Suppressor macrophage treated with lipopolysaccharide for 1 hour (primary cell): ENCODE data around the gene SORBS2.

Experiments
- DNase-seq, 3 donors: peaks; one replicate each; pipeline ENCODE4 v3.0.0-alpha.2; 2020 to 2022

The SORBS2 gene

DNA sequence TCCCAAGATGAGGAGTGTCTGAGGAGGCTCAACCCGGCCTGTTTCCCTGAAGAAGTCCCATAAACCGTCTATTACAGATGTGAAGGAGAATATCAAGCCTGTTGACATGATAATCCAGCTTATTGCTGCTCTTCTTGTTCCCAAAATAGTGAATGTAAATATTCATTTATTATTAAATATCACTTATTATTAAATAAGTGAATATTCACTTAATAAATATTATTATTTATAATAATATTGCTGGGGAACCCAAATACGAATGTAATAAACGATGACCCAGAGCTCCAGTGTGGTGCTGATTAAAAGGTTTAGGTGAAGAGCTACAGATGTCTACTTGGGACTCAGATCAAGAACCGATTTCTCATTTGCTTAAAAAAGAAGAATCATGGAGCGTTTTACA is 23.8 kb upstream of the SORBS2 start:
- DNase-seq, result no peak

DNA sequence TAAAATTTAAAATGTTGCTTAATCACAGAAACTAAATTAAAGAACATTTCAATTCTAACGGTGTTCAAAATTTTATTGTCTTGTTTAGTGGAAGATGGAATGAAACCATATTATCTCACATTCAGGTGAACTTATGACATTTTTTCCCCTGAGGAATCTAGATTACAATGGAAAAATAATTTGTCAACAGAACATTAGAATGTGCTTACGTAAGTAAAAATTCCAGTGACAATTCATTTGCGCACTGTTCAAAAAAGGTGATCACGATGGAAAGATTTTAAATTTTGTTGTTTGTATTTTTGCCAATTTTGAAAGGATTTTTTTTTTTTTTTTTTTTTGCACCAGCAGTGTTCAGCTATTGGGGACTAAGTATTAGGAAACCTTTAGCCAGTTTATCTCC is 23.3 kb upstream of the SORBS2 start:
- no peak for DNase-seq

GRCh38 chr4:185834778-185835177 is 22.8 kb upstream of the SORBS2 start:
- no peak for DNase-seq

DNA sequence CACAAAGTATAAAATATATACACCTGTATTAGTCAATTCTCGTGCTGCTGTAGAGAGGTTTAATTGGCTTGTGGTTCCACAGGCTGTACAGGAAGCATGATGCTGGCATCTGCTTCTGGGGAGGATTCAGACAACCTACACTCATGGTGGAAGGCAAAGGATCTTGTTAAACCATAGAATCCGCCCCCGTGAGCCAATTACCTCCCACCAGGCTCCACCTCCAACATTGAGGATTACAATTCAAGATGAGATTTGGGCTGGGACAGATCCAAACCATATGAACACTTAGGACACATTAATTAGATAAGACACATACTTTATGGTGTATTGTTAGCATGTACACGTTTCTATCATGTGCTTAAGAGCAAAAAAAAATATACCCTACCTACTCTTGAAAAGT is 22.1 kb upstream of the SORBS2 start:
- DNase-seq, result no peak

DNA sequence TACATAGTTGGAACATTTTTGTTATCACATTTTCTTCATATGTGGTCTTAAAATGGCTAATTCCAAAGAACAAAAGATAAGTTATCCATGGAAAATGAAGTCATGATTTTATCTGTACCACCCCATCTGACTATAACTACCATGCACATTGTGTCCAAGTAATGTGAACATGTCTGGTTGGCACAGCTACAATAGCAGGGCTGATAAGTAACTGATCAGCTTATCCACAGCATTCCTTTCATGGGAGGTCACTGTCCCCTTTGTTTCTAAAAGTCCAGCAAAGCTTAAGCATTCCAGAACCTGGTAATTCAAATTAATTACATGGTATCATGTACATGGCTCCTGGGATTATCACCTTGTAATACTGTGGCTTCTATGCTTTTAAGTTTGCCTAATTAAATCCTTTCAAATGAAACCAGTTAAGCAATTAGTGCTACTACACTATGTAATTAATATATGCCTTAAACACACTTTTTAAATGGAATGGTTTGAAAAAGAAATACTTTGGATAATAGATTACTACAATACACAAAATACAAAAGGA is 21.1 kb upstream of the SORBS2 start:
- DNase-seq, result no peak

DNA sequence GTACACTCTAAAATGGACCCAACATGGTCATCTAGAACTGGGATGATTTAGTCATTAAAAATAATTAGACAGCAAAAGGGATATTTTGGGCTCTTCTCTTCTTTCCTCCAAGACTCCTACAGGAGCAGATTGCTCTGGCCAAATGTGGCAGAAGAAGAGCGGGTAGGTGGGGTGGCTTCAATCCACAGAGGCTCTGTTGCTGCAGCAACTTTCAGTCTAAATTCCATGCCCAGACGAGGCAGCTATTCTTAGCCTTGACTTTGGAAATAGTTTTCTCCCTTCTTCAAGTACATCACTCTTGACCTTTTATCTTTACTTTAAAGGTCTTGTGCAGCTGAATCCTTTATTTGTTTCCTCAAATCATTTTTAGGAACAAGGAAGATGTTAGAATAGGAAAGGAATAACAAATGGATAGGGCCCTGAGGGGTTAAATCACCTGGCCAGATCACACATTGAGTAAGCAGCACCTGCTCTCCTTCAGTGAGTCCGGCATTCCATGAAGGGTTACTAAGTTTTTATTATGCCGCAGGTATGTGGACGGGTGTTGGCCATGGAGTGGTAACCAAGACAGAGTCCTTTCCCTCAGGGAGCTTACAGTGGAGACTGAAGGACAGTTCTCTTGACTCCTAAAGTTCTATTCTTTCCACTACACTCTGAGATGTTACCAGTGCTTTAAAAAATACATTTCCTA is 19.3 kb upstream of the SORBS2 start:
- DNase-seq, result no peak

GRCh38 chr4:185830263-185830994 is 18.4 kb upstream of the SORBS2 start:
- no peak for DNase-seq

DNA sequence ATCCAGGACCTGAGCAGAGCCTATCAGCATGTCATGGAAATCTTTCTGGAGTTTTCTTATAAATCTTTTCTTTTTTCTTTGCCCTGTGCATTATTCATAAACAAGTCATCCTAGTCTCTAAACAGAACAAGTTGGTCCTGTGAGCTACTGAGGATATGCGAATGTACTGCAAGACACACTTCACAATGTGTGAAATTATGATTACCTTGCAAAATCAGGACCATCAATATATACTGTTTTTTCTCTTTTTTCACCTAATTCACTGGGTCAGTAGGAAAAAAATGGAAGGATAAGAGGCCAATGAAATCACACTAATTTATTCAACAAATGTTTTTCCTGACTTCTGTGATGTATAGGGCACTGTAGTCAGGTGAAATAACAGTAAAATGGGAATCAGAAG is 14.4 kb upstream of the SORBS2 start:
- DNase-seq, result no peak

DNA sequence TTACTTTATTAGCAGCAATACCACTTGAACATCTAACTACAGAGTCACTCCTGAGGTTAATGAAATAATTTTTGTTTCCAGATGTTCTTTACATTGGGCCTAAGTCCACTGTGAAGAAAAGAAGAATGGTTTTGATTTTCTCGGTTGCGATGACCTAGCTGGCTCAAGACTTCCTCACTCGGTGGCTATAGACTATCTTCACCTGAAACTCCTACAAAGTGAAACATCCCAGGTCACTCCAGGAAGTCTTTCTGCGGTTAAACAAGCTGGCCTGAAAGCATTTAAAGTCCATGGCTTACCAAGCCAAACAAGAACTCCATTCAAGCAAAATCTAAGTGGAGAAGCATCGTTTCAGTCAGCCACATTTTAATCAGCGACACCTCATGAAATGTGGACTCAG is 13.7 kb upstream of the SORBS2 start:
- no peak for DNase-seq

- no peak for DNase-seq
Observed at GRCh38 chr4:185822791-185823190, 10.8 kb upstream of the SORBS2 start.

DNA sequence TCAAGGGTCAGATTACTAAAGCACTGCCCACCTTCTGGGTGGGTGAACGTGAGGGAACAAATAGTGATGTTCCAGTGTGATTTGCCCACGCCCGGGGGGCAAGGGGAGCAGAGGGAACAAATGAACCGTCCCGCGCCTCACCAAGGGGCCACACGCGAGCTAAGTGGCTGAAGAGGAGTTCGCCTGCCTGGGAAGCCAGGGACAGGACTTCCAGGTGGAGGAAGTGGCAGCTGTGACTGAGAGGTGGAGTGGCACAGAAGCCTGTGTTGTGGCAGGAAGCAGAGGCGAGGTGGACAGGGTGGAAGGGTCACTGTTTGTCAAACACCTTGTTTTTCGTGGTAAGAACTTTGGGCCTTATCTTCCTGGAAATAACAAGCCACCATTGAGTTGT is 9.0 kb upstream of the SORBS2 start:
- DNase-seq, result no peak

GRCh38 chr4:185820146-185821028 is 8.4 kb upstream of the SORBS2 start:
- no peak for DNase-seq

DNA sequence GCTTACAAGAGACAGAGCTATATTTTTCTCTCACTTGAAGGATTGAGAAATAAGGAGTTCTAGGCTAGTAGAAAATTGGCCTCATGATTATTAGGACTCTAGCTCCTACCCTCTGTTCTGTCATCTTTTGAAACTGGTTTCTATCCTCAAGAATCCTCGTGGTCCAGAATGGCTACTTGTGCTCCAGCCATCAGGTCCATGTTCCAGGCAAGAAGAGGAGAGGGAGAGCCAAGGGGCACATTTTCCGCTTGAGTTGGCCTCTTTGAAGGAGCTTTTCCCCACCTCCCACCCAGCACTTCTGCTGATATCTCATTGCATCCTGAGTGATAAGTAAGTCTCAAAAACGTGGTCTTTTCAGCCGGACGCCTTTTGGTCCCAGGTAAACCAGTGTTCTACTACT is 7.2 kb upstream of the SORBS2 start:
- no peak for DNase-seq

- no peak for DNase-seq
Observed at GRCh38 chr4:185817403-185817818, 5.4 kb upstream of the SORBS2 start.

- DNase-seq, result no peak
Observed at GRCh38 chr4:185813133-185813532, 1.1 kb upstream of the SORBS2 start.

GRCh38 chr4:185810746-185811508 is 1.1 kb downstream of the SORBS2 start:
- no peak for DNase-seq

DNA sequence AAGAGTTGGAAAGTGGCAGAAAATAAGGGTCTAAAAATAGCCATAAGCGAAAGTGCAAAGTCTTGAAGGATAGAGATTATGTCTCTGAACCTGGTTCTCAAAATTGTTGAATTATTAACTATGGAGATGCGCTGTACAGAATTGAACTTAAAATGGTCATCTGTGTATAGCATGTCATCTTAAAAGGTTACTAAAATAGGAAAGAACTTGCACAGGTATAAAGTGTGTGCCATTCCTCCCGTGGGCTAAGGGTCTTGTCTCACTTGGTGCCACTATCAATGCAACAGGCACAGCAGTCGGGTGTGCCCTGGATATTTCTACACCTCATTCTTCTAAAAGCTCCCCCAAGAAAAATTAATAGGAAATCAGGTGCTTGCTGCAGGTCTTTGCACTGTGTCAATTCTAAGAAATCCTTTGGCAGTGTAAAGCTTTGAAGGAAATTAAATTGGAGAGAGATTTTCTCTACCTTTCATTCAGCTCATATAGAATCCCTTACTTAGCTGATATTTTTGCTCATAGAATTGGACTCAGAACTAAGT is 2.4 kb downstream of the SORBS2 start:
- DNase-seq, result no peak

DNA sequence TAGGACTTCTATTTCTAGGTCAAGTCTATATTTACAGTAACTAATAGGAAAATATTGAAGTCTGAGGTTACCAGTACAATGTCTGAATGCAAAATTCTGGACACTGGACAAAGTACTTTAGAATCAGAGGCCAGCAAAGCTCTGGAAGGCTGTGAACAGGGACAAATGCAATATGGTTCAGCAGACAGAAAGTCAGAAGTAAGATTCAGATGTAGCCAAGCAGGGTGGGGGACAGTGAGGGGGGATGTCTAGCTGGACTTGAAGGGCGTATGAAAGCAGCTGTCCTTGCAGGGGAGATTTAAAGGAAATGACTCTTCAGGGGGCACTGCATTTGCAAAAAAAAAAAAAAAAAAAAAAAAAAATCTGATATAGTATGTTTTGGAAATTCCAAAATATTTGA is 2.9 kb downstream of the SORBS2 start:
- no peak for DNase-seq

DNA sequence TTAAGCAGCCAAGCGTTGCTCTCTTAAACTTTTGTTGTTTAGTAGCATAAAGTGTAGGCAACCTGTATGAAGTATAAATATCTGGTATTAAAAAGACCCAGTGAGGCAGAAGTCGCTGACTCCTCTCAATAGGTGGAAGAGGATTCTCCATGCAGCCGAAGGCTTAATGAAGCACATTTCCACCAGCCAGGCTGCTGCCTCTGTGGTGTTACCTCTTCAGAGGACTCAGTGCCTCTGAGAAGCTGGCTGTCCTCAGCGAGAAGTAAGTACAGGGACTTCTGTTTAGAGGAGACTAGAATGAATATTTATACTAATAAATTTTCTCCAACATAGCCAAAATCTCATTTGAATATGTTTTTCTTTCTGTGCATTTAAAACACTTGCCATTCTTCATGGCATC is 6.0 kb downstream of the SORBS2 start:
- DNase-seq, result no peak

GRCh38 chr4:185805262-185805802 is 6.7 kb downstream of the SORBS2 start:
- DNase-seq, result no peak

GRCh38 chr4:185803022-185803421 is 9.0 kb downstream of the SORBS2 start:
- DNase-seq, result no peak

- DNase-seq, result no peak
Observed at GRCh38 chr4:185801471-185801870, 10.5 kb downstream of the SORBS2 start.
